GM12878 (cell line): ENCODE measurements around the gene ZNF496. TPM values are rescaled to one million over a fixed set of nuclear protein-coding genes. Genes with fewer than 3 reads are reported as not detected.

Experiments
- HDGF ChIP-seq: fragments of 450-650 bp; IDR thresholded peaks from 2 replicates; pipeline ENCODE4 v1.6.1; 2016; ENCODE audit warnings: antibody characterized with exemption
- MEF2B ChIP-seq: fragments of 450-650 bp; IDR thresholded peaks from 2 replicates; pipeline ENCODE4 v1.6.1; 2018; ENCODE audit warnings: mild to moderate bottlenecking, moderate library complexity; ENCODE audit not compliant: partially characterized antibody, poor library complexity, severe bottlenecking
- polyA plus RNA-seq, 11 experiments: library from polyadenylated mRNA; depleted of rRNA in 4 of 11; unstranded in 6 of 11; stranded (reverse) in 5 of 11; fragments of >200 nt; fragmentation: Nextera tagmentation in 4 of 11; fragmentation: Illumina TruSeq in 1 of 11; extraction: Ambion mirVana in 4 of 11; extraction: Trizol in 1 of 11; gene quantifications; 1 replicate in 1 of 11; 2 replicates in 10 of 11; pipeline versions ENCODE4 v1.2.1 to v1.2.3, GENCODE V29; 2011 to 2016; ENCODE audit warnings: inconsistent platforms in 2 of 11, missing spikeins in 2 of 11, low read depth in 1 of 11
- total RNA-seq, 4 experiments: library from RNA; depleted of rRNA in 3 of 4; stranded (reverse); fragments of >200 nt in 3 of 4; fragmentation: Illumina TruSeq in 1 of 4; extraction: Trizol in 1 of 4; gene quantifications; 2 replicates each; pipeline versions ENCODE4 v1.2.1 to v1.2.3, GENCODE V29; 2013 to 2021
- TF ChIP-seq, protein P1 (sequence below): fragments of 150-350 bp; IDR thresholded peaks from 2 replicates; pipeline ENCODE4 v1.6.1; 2016; ENCODE audit warnings: low read depth, low read length
- TF ChIP-seq, protein P2 (sequence below): fragments of 450-650 bp; IDR thresholded peaks from 2 replicates; pipeline ENCODE4 v1.6.1; 2017; ENCODE audit warnings: mild to moderate bottlenecking, moderate library complexity

Gene ZNF496
- total and polyA plus RNA-seq, 10 of the 15 experiments (the other 5 are each of a cell fraction or from before 2014, with no cell fraction given), result 1.6 to 26.4 (median 12.5) TPM

DNA sequence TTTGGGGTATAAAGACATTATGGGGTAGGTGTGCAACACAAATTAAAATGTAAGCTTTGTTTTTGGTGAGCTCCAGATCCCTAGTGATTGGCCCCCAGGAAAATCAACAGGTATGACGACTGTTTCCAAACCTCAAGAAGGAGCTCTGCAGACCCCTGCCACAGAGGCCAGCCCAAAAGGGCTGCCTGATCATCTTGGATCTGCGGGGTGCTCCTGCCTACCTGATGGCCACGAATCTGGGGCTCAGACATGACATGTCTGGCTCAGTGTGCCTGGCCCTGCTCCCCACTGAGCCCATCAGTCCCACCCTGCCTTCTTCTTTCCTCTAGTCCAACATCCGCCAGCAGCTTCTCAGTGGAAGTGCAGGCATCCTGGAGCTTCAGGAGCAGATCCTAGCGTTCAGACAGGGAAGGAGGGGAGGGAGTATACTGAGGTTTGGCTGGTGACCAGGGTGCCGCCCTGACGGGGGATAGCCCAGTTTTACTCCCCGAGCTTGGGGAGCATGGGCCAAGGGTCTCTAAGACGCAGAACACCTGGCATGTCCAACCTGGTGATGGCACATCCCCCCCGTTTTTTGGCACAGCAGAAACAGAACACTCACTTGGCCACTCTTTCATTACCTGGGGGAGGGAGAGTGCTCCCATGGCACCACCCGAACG is 31.8 kb downstream of the ZNF496 start (continued):
- TF ChIP-seq, protein P1, sequence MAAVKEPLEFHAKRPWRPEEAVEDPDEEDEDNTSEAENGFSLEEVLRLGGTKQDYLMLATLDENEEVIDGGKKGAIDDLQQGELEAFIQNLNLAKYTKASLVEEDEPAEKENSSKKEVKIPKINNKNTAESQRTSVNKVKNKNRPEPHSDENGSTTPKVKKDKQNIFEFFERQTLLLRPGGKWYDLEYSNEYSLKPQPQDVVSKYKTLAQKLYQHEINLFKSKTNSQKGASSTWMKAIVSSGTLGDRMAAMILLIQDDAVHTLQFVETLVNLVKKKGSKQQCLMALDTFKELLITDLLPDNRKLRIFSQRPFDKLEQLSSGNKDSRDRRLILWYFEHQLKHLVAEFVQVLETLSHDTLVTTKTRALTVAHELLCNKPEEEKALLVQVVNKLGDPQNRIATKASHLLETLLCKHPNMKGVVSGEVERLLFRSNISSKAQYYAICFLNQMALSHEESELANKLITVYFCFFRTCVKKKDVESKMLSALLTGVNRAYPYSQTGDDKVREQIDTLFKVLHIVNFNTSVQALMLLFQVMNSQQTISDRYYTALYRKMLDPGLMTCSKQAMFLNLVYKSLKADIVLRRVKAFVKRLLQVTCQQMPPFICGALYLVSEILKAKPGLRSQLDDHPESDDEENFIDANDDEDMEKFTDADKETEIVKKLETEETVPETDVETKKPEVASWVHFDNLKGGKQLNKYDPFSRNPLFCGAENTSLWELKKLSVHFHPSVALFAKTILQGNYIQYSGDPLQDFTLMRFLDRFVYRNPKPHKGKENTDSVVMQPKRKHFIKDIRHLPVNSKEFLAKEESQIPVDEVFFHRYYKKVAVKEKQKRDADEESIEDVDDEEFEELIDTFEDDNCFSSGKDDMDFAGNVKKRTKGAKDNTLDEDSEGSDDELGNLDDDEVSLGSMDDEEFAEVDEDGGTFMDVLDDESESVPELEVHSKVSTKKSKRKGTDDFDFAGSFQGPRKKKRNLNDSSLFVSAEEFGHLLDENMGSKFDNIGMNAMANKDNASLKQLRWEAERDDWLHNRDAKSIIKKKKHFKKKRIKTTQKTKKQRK, result no peak
- TF ChIP-seq MEF2B, result no peak
- TF ChIP-seq, protein P2, sequence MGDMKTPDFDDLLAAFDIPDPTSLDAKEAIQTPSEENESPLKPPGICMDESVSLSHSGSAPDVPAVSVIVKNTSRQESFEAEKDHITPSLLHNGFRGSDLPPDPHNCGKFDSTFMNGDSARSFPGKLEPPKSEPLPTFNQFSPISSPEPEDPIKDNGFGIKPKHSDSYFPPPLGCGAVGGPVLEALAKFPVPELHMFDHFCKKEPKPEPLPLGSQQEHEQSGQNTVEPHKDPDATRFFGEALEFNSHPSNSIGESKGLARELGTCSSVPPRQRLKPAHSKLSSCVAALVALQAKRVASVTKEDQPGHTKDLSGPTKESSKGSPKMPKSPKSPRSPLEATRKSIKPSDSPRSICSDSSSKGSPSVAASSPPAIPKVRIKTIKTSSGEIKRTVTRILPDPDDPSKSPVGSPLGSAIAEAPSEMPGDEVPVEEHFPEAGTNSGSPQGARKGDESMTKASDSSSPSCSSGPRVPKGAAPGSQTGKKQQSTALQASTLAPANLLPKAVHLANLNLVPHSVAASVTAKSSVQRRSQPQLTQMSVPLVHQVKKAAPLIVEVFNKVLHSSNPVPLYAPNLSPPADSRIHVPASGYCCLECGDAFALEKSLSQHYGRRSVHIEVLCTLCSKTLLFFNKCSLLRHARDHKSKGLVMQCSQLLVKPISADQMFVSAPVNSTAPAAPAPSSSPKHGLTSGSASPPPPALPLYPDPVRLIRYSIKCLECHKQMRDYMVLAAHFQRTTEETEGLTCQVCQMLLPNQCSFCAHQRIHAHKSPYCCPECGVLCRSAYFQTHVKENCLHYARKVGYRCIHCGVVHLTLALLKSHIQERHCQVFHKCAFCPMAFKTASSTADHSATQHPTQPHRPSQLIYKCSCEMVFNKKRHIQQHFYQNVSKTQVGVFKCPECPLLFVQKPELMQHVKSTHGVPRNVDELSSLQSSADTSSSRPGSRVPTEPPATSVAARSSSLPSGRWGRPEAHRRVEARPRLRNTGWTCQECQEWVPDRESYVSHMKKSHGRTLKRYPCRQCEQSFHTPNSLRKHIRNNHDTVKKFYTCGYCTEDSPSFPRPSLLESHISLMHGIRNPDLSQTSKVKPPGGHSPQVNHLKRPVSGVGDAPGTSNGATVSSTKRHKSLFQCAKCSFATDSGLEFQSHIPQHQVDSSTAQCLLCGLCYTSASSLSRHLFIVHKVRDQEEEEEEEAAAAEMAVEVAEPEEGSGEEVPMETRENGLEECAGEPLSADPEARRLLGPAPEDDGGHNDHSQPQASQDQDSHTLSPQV, result no peak
- TF ChIP-seq HDGF, result no peak
